Fibroblast of villous mesenchyme (primary cell): ENCODE measurements around the gene VWF. TPM values are rescaled to one million over a fixed set of nuclear protein-coding genes. Genes with fewer than 3 reads are reported as not detected.

Experiments
- DNase-seq: peaks from one replicate; pipeline ENCODE4 v3.0.0-alpha.2; 2010; ENCODE audit warnings: low read depth
- H3K4me3 ChIP-seq: 2 replicates; pipeline ENCODE4 v1.5.1; 2011; ENCODE audit warnings: low read depth, mild to moderate bottlenecking, low read length
- CTCF ChIP-seq: IDR thresholded peaks from 2 replicates; pipeline ENCODE4 v1.5.1; 2012; ENCODE audit warnings: low read depth, mild to moderate bottlenecking, low read length; ENCODE audit not compliant: insufficient read depth
- total RNA-seq: library from RNA; depleted of rRNA; stranded (reverse); fragments of >200 nt; gene quantifications from 2 replicates; pipeline ENCODE4 v1.2.3, GENCODE V29; 2012

Gene VWF
- total RNA-seq, 1 donor = under 0.01 TPM

- TF ChIP-seq CTCF = no peak
- DNase-seq = peak; percentile 80
- H3K4me3 ChIP-seq = no peak overlapping the region
These were observed 31.4 kb downstream of the VWF start for GRCh38 chr12:6092784-6093722.

- no peak overlapping the region for H3K4me3 ChIP-seq
- TF ChIP-seq CTCF = no peak
- no peak for DNase-seq
These were observed 32.5 kb downstream of the VWF start for GRCh38 chr12:6091786-6092566.

GRCh38 chr12:6090803-6091202 lies 33.7 kb downstream of the VWF start:
- no peak for TF ChIP-seq CTCF
- H3K4me3 ChIP-seq = no peak overlapping the region
- DNase-seq = peak; percentile 27

DNA sequence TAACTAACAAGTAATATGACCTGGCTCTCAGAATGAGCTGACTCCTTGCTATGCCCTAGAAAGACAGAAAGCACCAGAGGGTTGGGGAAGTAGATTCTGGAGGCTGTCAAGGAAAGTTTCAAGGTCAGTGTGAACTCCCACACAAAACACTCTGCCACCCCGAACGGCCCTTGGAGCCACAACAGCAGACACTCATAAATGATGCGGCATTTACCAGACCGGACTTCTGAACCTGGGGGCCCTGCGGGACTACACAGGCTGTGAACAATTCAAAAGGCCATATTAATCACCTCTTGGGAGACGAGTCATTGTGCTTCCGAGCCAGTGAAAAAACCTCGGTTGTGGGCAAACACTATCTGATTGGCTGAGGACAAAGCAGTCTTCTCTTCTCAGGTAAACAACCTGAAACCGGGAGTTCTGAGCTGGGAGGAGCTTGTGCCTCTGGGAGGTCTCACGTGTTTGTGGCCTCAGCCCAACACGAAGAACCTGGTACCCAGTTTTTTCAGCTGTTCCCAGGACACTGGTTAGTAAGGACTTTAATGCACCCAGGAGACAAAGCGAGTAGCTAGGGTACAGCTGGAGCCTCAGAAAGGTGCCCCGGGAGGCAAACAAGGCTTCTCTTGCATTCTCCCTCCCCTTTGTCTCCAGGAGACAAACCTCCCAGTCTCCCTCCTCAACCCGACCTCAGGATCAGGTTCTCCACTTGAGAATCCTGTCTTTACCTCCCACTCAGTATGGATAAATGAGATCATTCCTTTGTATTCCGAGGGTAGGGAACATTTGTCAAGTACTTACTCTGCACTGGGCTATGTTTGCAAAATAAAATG lies 35.3 kb downstream of the VWF start:
- no peak overlapping the region for H3K4me3 ChIP-seq
- DNase-seq = no peak
- no peak for TF ChIP-seq CTCF

DNA sequence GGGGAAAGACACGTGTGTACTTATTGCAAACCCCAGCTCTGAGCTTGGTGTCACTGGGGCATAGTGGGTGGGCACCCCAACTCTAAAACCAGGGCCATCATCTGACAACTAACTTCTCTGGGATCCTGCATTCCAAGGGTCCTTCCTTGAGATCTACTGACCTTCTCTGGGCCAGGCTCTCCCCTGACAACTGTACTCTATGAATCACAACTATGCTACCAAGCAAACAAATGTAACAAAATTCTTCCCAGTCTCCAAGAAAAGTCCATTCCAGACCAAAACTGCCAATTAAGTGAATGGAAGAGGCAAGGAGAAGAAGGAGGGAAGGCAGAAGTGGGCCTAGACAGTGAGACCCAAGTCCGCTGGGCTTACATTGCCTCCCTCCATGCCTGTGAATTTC lies 38.2 kb downstream of the VWF start:
- TF ChIP-seq CTCF = no peak
- DNase-seq = no peak
- H3K4me3 ChIP-seq = no peak overlapping the region

DNA sequence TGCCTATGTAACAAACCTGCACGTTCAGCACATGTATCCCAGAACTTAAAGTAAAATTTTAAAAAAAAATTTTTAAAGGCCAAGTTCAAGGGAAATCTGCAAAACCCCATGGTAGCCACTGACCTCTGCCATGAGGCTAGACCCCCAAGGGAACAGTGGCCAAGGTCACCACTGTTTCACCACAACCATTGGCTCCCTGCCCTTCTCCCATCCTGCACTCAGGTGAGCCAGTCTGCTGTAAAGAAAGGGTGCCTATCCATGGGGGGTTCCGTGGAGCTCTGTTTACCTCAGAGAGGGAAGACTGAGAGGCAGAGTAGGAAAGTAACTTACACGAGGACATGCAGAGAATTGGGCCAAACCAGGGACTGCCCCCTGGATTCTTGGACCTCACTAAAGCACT lies 38.6 kb downstream of the VWF start:
- no peak for DNase-seq

More for the DNA sequence above, 38.6 kb downstream of the VWF start:
- H3K4me3 ChIP-seq = no peak overlapping the region
- no peak for TF ChIP-seq CTCF
